ENCODE measurements around the gene UBR3.
"Not testable (repeated sequence)": the region's sequence is repeated elsewhere in the genome, so short reads cannot be mapped to it uniquely, and the experiment has no call there.

Gene UBR3

GRCh38 chr2:169892951-169893350 is 65.7 kb downstream of the UBR3 start:
- Histone ChIP-seq H3K27me3 (ENCODE audit: insufficient read depth, poor library complexity, severe bottlenecking) (no peaks in the 10 kb centered on the region), H3K27ac (replicated peaks) (no peak overlapping the region), H3K4me3 (replicated peaks; ENCODE audit: insufficient read depth, low read length) (no peak overlapping the region)
- no peak for TF ChIP-seq CTCF (IDR thresholded peaks at IDR 0.05; ENCODE audit: insufficient read depth, low read length)
- TF ChIP-seq SPI1 (IDR thresholded peaks at IDR 0.05; ENCODE audit: borderline replicate concordance, low read depth), result no peak
- no peak for TF ChIP-seq POLR2AphosphoS5 (IDR thresholded peaks at IDR 0.05; ENCODE audit: low read depth)
- TF ChIP-seq, protein P1, sequence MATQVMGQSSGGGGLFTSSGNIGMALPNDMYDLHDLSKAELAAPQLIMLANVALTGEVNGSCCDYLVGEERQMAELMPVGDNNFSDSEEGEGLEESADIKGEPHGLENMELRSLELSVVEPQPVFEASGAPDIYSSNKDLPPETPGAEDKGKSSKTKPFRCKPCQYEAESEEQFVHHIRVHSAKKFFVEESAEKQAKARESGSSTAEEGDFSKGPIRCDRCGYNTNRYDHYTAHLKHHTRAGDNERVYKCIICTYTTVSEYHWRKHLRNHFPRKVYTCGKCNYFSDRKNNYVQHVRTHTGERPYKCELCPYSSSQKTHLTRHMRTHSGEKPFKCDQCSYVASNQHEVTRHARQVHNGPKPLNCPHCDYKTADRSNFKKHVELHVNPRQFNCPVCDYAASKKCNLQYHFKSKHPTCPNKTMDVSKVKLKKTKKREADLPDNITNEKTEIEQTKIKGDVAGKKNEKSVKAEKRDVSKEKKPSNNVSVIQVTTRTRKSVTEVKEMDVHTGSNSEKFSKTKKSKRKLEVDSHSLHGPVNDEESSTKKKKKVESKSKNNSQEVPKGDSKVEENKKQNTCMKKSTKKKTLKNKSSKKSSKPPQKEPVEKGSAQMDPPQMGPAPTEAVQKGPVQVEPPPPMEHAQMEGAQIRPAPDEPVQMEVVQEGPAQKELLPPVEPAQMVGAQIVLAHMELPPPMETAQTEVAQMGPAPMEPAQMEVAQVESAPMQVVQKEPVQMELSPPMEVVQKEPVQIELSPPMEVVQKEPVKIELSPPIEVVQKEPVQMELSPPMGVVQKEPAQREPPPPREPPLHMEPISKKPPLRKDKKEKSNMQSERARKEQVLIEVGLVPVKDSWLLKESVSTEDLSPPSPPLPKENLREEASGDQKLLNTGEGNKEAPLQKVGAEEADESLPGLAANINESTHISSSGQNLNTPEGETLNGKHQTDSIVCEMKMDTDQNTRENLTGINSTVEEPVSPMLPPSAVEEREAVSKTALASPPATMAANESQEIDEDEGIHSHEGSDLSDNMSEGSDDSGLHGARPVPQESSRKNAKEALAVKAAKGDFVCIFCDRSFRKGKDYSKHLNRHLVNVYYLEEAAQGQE (IDR thresholded peaks at IDR 0.05; ENCODE audit: insufficient replicate concordance, low read depth), result no peak
- TF ChIP-seq GABPA (IDR thresholded peaks at IDR 0.05; ENCODE audit: low read depth), result no peak
- DNase-seq (ENCODE audit: low read depth in 1 of 2, low spot score in 1 of 2), result no peak

GRCh38 chr2:169895294-169895985 is 68.2 kb downstream of the UBR3 start:
- H3K27ac ChIP-seq (replicated peaks), result no peak overlapping the region
- no peaks in the 10 kb centered on the region for H3K27me3 ChIP-seq (ENCODE audit: insufficient read depth, poor library complexity, severe bottlenecking)
- no peak for DNase-seq (ENCODE audit: low read depth in 1 of 2, low spot score in 1 of 2)
- H3K4me3 ChIP-seq (replicated peaks; ENCODE audit: insufficient read depth, low read length), result no peak overlapping the region
- TF ChIP-seq SPI1 (IDR thresholded peaks at IDR 0.05; ENCODE audit: borderline replicate concordance, low read depth), result no peak
- TF ChIP-seq, protein P1 (IDR thresholded peaks at IDR 0.05; ENCODE audit: insufficient replicate concordance, low read depth), result no peak
- TF ChIP-seq POLR2AphosphoS5 (IDR thresholded peaks at IDR 0.05; ENCODE audit: low read depth), result no peak
- no peak for TF ChIP-seq CTCF (IDR thresholded peaks at IDR 0.05; ENCODE audit: insufficient read depth, low read length)
- TF ChIP-seq GABPA (IDR thresholded peaks at IDR 0.05; ENCODE audit: low read depth), result no peak

- TF ChIP-seq CTCF (IDR thresholded peaks at IDR 0.05; ENCODE audit: insufficient read depth, low read length) (no peak), GABPA (IDR thresholded peaks at IDR 0.05; ENCODE audit: low read depth) (no peak), POLR2AphosphoS5 (IDR thresholded peaks at IDR 0.05; ENCODE audit: low read depth) (no peak), SPI1 (IDR thresholded peaks at IDR 0.05; ENCODE audit: borderline replicate concordance, low read depth) (no peak)
- TF ChIP-seq, protein P1 (IDR thresholded peaks at IDR 0.05; ENCODE audit: insufficient replicate concordance, low read depth), result no peak
- H3K27me3 ChIP-seq (ENCODE audit: insufficient read depth, poor library complexity, severe bottlenecking), result no peaks in the 10 kb centered on the region
- H3K27ac ChIP-seq (replicated peaks), result no peak overlapping the region
- H3K4me3 ChIP-seq (replicated peaks; ENCODE audit: insufficient read depth, low read length), result no peak overlapping the region
- no peak for DNase-seq (ENCODE audit: low read depth in 1 of 2, low spot score in 1 of 2)
These were observed 70.6 kb downstream of the UBR3 start for GRCh38 chr2:169897834-169898233.

- not testable (repeated sequence) for DNase-seq (ENCODE audit: low read depth in 1 of 2, low spot score in 1 of 2); H3K4me3 ChIP-seq (replicated peaks; ENCODE audit: insufficient read depth, low read length); H3K27ac ChIP-seq (replicated peaks); H3K27me3 ChIP-seq (ENCODE audit: insufficient read depth, poor library complexity, severe bottlenecking)
These were observed 72.8 kb downstream of the UBR3 start for GRCh38 chr2:169900103-169900502.

Measured in HL-60 (cell line).